ENCODE data around the gene TGFBR3L.

- no peak for TF ChIP-seq CTCF (IDR thresholded peaks at IDR 0.05)
- no peak for TF ChIP-seq POLR2A (IDR thresholded peaks at IDR 0.05)
Observed at GRCh38 chr19:7870571-7871436, 43.8 kb upstream of the TGFBR3L start.
